IPS DF 19.7 (cell line): ENCODE measurements around the gene SRCAP.
A peak's percentile ranks its signal among the peaks of the same experiment; 100 is the strongest.

Source experiments
- DNase-seq: peaks from one replicate; pipeline ENCODE4 v3.0.0-alpha.2; 2013; ENCODE audit warnings: low read depth, low spot score

Gene SRCAP

DNA sequence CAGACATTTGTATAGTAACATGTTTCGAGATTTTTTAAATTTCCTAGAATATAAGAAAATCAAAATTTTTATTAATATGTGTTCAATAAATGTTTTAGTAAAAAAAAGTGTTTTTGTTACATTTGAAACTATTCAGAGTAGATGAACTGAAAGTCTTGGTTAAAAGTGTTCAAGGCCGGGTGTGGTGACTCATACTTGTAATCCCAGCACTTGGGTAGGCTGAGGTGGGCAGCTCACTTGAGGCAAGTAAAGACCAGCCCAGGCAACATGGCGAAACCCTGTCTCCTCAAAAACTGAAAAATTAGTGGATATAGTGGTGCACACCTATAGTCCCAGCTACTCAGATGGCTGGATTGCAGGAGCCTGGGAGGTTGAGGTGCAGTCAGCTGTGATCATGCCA is 32.4 kb downstream of the SRCAP start:
- no peak for DNase-seq

GRCh38 chr16:30736995-30737793 is 38.2 kb downstream of the SRCAP start:
- no peak for DNase-seq

DNA sequence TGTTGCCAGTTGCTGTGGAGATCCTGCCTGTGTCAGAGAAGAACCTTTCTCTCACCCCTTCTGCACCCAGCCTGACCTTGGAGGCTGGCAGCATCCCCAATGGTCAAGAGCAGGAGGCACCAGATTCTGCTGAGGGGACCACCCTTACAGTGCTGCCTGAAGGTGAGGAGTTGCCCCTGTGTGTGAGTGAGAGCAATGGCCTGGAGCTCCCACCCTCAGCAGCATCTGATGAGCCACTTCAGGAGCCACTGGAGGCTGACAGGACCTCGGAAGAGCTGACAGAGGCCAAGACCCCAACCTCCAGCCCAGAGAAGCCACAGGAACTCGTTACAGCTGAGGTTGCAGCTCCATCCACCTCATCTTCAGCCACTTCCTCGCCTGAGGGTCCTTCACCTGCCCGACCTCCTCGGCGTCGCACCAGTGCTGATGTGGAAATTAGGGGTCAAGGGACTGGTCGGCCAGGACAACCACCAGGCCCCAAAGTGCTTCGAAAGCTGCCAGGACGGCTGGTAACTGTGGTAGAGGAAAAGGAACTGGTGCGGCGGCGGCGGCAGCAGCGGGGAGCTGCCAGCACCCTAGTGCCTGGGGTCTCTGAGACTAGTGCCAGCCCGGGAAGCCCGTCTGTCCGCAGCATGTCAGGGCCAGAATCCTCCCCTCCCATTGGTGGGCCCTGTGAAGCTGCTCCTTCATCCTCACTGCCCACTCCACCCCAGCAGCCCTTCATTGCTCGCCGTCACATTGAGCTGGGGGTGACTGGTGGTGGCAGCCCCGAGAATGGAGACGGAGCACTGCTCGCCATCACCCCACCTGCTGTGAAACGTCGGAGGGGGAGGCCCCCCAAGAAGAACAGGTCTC is 39.0 kb downstream of the SRCAP start:
- DNase-seq = no peak

DNA sequence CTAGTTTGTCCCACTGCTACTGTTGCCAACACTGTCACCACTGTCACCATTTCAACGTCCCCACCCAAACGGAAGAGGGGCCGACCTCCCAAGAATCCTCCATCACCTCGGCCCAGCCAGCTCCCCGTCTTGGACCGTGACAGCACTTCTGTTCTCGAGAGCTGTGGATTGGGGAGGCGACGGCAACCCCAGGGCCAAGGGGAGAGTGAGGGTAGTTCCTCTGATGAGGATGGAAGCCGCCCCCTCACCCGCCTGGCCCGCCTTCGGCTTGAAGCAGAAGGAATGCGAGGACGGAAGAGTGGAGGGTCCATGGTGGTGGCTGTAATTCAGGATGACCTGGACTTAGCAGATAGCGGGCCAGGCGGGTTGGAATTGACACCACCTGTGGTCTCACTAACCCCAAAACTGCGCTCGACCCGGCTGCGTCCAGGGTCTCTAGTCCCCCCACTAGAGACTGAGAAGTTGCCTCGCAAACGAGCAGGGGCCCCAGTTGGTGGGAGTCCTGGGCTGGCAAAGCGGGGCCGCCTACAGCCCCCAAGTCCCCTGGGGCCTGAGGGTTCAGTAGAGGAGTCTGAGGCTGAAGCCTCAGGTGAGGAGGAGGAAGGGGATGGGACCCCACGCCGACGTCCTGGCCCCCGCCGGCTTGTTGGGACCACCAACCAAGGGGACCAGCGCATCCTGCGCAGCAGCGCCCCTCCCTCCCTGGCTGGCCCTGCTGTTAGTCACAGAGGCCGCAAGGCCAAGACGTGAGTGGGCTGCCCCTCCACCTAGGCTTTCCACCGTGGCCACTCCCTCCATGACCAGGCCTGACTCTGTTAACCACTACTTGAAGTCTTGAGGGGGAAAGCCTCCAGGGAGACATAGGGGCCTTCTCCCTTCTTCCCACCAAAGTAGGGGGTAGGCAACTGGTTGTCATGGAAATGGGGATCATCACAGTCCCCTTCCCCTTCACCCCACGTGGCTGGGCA is 40.3 kb downstream of the SRCAP start:
- no peak for DNase-seq

DNA sequence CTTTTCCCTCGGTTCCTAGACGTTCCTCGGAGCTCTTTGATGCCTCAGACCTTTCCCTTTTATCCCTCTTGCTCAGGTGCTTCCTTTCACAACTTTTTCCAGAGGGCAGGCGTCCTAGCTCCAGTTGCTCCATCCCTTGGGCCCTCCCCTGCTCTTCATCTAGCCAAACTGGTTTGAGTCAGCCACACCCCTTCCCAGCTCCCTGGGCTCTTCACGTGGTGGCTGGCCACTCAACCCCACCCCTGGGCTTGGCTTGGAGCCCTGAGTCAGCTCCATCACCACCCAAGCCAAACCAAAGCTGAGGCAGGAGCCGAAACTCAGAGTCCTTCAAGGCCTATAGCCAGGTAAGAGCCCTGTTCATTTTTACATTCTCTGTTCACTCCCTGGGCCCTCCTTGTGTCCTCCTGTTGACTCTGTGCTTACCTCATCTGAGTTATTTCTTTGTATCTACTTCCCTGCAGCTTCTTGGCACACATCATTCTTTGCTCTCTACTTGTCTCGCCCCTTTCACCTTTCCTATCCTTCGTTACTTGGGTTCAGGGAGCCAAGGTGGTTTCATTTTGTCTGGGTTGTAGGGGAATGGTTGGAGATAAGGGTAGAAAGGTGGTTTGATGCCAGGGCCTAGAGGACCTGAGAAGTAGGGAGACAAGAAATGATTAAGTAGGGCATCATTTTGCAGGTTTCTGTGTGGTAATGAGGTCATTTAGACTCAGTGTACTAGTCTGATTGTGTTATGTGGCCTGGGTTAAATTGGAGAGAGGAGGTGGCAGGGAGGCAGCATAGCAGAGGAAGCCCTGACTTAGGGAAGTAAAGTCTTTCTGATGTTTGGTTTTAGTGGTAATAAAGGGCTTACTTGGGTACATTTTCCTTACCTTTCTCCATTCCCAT is 41.6 kb downstream of the SRCAP start:
- DNase-seq = no peak

GRCh38 chr16:30741461-30741914 is 42.5 kb downstream of the SRCAP start:
- no peak for DNase-seq

- no peak for DNase-seq
Measured at GRCh38 chr16:30743716-30744115, 44.7 kb downstream of the SRCAP start.

DNA sequence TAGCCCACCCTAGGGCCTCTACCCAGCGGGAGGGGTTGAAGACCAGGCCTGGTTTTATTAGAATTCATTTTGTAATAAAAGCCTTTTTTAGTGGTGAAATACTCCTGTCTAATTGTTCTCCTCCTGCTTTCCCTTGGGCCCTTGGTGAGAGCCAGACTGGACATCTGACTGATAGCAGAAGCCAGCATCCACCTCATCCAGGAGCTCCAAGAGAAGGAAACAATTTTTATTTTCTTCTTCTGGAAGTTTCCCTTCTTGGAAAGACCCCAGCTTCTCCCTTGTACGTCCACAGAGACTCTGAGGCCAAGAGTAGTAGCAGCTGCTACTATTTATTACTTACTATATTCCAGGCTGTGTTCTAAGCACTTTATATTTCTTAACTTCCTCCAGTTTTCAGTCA is 45.2 kb downstream of the SRCAP start:
- DNase-seq = no peak

DNA sequence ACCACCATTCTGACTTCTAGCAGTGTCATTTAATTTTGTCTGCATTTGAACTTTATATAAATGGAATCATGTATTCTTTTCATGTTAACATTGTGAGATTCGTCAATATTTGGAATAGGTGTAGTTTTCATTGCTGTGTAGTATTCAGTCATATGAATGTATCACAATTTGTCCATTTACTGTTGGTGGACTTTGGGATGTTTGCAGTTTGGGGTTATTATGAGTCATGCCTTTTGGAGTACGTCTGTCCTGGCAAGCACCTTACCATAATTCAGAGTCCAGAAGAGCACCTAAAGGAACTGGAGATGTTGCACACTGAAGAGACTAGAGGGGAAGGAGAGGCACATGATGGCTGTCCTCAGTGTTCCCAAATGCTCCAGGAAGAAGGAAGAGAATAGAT is 46.1 kb downstream of the SRCAP start:
- DNase-seq = no peak

DNA sequence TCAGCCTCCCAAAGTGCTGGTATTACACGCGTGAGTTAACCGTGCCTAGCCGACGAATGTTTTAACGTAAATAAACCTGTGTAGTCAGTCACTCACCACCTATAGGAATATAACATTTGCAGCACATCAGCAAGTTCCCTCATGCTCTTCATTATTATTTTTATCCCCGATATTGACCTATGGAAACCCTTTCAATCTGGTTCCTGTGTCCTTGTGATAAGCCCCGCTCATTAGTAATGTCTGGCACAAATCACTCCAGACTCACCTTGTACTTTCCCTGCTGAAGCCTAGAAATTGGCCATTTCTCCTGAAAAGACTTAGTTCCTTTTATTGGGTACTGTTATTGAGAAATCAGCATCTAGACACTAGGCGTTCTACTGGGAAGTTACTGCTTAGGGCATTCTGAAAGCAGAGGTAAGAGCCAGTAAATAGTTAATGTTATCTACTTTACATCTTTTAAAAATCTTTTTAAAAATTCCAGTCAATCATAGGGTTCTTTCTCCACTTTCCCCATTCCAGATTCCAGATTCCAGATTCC is 47.7 kb downstream of the SRCAP start:
- DNase-seq = no peak

GRCh38 chr16:30747331-30747730 is 48.4 kb downstream of the SRCAP start:
- no peak for DNase-seq

GRCh38 chr16:30747799-30748633 is 49.0 kb downstream of the SRCAP start, which contains the start of gene PHKG2:
TSS of gene PHKG2 (plus strand) at chr16:30748425. CDS start at chr16:30748821, 396 bp downstream.
- DNase-seq = peak; percentile 96

DNA sequence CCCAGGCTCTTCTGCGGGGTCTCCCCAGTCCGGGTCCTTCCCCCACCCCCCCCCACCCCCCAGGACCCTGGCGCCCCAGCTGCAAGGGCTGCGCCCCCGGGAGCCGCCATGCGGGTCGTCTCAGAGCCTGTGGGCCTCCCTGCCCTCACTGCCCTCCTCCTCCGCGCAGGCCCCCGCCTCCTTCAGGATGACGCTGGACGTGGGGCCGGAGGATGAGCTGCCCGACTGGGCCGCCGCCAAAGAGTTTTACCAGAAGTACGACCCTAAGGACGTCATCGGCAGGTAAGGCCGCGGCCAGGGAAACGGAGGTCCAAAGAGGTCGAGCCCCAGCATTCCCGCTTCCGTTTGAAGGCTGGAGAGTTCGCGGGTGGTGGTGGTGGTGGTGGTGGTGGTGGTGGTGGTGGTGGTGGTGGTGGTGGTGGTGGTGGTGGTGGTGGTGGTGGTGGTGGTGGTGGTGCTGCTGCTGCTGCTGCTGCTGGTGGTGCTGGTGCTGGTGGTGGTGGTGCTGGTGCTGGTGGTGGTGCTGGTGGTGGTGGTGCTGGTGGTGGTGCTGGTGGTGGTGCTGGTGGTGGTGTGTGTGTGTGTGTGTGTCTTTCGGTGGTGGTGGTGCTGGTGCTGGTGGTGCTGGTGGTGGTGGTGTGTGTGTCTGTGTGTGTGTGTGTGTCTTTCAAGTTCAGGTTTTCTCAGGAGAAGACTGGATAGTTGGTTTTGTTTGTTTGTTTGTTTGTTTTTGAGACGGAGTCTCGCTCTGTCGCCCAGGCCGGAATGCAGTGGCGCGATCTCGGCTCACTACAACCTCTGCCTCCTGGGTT is 49.9 kb downstream of the SRCAP start:
- no peak for DNase-seq

GRCh38 chr16:30750201-30750600 is 51.2 kb downstream of the SRCAP start:
- DNase-seq = no peak

GRCh38 chr16:30750876-30751465 is 52.0 kb downstream of the SRCAP start:
- no peak for DNase-seq

DNA sequence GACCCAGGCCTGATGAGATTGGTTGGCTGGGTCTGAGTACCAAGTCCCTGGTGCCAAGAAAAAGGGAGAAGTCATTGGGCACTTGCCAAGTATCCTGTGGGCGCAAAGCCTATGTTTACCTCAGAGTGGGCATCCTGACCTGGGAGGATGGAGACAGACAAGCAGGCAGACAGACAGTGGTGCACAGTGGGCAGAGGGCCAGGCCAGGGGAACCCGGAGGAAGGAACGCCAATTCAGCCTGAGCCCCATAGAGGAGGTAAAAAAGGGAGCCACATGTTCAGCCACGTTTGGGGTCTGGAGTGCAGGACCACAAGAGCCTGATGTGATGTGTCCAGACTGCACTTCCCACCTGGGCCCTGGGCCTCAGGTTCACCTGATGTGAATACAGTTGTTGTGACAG is 54.6 kb downstream of the SRCAP start:
- DNase-seq = no peak

DNA sequence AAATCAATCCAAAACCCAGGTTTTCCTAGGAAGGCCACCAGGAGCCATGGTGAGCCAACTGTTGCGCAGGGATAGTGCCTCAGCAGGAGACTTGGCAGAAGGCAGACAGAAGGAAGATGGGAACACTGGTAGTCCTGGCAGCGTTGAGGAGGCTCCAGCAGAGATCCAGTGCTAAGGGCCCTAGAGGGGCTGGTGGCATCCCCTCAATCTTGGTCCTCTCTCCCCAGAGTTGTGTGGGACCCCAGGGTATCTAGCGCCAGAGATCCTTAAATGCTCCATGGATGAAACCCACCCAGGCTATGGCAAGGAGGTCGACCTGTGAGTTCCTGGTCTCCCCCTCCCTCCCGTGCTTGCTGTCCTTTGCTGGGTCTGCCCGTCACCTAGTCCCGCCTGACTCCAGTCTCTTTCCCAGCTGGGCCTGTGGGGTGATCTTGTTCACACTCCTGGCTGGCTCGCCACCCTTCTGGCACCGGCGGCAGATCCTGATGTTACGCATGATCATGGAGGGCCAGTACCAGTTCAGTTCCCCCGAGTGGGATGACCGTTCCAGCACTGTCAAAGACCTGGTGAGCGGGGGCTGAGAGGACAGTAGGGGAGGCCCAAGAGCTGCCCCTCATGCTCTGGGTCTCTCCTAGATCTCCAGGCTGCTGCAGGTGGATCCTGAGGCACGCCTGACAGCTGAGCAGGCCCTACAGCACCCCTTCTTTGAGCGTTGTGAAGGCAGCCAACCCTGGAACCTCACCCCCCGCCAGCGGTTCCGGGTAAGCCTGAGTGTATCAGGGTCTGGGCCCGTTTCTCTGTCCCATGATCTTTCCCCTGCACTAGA is 57.2 kb downstream of the SRCAP start:
- no peak for DNase-seq
